H4 (cell line): ENCODE results near the gene AEBP1. TPM values are rescaled to one million over a fixed set of nuclear protein-coding genes. Genes with fewer than 3 reads are reported as not detected.
"Not testable (repeated sequence)": the region's sequence is repeated elsewhere in the genome, so short reads cannot be mapped to it uniquely, and the experiment has no call there.

Source experiments
- DNase-seq: peaks from one replicate; pipeline ENCODE4 v3.0.0-alpha.2; 2015; ENCODE audit warnings: low spot score
- total RNA-seq: library from RNA; depleted of rRNA; stranded (reverse); fragments of >200 nt; shearing (Covaris generic); gene quantifications from 2 replicates; pipeline ENCODE4 v1.2.3, GENCODE V29; 2014

The AEBP1 gene
- total RNA-seq, 1 experiment from 2014 or later = 0.06 TPM

DNA sequence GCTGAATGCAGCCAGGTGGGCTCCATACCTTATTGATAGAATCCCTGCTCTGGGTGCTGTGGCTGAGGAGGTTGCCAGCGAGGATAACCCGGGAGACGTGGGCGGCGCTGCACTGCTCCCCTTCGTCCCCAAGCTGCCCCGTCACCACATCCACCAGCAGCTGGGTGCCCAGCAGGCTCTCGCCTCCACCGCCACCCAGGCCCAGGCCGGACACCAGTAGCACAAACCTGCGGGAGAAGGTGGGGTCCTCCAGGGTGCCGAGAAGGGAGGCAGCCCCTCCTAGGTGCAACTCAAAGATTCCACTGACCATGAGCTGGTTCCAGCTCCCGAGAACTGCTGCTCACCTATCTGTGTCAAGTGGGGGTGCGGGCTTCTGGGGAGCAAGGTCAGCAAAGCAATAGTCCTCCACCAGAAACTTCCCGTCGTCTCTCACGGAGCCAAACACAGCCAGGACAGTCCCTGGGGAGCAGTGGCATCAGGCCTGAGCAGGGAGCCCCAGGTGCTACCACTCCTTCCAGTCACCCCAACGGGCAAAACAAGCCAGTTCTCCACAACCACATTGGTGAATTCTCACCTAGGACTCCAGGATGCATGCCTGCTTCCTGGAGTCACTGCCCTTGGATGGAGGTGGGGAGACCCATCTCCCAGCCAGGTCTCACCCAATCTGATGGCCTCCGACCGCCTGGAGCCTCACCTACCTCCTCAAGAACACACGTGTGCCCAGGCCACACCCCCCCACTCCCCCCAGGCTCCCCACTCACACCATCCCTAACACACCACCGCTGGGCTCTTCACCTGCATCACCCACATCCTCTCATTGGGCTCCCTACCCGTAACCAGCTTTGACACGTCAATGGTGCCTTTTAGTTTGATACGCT, 12.9 kb downstream of the AEBP1 start:
- no peak for DNase-seq

DNA sequence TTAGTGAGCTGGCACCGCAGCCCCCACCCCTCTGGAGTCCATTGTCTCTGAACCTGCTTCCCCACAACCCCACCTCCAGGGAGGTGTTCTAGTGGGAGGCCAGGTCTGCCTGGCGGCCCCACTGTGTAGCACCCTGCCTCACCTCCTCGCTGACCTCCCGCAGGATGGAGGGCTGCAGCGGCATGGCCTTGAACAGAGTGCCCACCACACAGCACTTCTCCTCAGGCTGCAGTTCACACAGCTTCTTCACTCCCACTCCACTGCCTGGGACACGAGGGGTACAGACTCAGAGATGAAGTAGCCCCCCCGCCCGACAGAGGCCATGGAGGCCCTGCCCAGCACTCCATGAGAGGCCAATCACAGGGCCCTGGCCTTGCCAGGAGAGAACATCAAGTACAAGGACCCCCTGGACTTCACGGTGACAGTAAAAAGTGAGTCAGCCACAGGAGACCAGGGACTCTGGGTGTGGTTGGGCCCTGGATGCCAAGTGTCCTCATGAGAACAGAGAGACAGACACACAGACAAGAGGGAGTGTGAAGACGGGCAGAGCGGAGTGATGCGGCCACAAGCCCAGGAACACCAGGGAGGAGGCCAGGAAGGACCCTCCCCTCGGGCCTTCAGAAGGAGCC, 13.8 kb downstream of the AEBP1 start:
- no peak for DNase-seq

DNA sequence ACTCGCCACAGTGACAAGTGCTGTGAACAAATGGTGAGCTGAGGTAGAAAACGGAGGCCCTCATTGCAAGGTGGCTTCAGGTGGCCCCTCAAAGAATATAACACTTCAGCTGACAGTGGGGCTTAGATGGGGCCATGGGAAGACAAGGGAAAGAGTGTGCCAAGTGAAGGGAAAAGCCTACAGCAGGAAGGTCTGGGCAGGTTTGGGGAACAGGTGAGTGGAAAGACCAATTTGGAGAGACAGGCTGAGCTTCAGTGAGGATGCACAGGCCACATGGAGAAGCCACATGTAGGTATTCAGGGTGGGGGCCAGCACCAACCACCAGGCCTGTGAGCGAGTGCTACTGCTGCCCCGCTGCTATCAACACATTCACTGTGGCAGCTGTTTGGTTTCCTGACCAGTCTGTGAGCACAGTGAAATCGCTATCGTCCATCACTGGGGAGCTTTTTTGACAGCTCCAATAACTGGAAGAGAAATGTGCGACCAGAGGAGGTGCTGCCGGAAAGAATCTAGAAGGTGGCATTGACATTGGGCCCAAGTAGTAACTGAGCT, 15.8 kb downstream of the AEBP1 start:
- DNase-seq = no peak

DNA sequence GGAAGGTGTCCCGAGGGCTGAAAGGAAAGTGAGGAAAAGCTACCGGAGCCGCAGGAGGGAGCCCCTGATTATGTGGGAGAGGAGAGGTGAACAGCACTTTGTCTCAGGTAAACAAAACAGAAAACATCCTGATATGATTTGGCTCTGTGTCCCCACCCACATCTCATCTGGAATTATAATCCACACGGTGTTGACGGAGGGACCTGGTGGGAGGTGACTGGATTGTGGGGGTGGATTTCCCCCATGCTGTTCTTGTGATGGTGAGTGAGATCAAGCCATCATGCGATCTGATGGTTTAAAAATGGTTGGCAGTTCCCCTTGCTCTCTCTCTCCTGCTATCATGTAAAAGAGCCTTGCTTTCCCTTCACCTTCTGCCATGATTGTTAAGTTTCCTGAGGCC, 16.2 kb downstream of the AEBP1 start:
- no peak for DNase-seq

DNA sequence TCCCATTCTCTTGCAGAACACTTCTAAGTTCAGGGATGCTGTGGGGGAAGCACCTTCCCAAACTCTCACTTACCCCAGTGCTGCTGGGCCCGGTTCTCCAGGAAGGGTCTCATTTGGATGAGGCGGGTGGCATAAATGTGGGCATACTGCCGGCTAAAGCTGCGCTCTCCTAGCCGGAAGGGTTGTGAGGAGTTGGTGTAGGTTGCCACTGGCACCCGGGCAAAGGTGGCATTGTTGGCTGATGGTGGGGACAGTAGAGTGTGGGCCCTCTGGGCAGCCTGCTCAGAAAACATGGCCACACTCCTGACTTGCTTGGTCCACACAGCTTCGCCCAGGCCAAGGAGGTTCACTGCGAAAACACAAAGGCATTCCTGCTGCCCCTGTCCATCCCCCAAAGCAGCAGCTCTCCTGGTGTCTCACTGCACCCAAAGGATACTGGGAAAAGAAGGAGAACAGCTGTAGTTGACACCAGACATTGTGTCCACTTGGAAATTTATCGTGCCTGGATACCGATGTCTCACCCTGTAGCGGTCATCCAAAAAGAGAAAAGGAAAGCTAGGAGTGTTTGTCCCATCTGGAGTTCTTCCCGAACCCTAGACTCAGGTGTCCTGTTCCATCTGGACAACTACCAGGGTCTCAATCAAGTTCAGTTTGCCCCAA, 17.7 kb downstream of the AEBP1 start:
- DNase-seq = no peak

DNA sequence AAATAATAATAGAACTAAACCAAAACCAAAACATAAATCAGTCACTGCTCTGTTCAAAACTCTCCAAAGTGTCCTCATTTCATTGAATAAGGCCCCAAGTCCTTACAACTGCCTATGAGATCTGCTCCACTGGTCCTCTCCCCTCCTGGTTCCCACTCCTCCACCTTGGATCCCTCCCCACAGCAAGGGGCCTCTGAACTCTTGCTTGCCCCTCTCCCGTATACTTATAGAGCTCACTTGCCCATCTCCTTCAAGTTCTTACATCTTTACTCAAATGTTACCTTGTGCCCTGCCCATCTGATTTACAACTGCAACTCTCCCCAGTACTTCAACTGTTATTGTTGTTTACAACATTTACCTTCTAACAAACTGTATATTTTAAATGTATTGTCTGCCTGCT, 18.4 kb downstream of the AEBP1 start:
- DNase-seq = no peak

DNA sequence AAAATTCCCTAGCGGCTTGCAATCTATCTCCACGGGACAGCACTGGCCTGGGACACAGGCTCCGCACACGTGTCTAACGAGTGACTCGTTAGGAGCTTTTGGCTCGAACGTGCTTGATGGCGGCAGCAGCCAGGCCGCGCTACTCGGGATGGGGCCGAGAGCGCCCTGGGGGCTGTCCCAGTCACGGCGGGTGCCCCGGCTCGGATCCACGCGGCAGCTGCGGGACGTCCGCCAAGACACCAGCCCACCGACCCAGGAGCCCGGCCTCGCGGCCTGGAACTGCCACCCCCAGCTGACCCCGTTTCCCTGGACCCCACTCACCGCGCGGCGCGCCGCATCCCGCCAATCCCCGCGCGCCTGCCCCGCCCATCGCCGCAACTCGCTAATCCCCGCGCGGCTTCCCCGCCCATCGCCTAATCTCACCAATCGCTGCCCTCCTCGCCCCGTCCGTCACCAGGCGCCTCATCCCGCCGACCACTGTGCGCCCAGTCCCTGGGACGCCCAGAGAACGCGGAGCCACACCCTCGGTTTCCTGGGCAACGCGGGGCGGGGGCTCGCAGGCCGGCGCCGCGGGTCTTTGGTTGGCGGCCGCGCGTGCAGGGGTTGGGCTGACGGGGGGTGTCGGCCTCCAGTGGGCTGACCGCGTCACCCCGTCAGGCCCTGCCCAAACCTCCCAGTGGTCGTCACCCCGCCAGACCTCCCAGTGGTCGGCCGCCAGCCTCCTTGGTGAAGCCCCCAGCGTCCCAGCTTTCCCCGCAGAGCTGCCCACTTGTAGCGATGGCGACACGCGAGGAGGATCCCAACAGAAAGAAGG, 19.3 kb downstream of the AEBP1 start, which contains the start of gene POLD2:
Gene POLD2, minus strand, starts transcription at position 359 of the 814 bp plus-strand sequence. CDS start 1,495 bp downstream, outside the sequence.
- peak; percentile 99 for DNase-seq

DNA sequence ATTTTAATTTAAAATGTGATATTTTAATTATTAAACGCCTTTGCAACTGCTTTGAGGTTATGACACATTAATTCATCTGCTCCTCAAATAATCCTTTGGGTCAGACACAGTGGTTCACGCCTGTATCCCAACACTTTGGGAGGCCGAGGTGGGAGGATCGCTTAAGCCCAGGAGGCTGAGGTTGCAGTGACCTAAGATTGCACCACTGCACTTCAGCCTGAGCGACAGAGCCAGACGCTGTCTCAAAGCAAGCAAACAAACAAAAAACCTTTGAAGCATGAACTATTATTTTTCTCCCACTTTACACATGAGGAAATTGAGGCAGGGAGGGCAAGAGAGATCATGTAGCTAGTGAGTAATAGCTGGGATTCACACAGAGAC, 20.7 kb downstream of the AEBP1 start:
- DNase-seq = no peak

DNA sequence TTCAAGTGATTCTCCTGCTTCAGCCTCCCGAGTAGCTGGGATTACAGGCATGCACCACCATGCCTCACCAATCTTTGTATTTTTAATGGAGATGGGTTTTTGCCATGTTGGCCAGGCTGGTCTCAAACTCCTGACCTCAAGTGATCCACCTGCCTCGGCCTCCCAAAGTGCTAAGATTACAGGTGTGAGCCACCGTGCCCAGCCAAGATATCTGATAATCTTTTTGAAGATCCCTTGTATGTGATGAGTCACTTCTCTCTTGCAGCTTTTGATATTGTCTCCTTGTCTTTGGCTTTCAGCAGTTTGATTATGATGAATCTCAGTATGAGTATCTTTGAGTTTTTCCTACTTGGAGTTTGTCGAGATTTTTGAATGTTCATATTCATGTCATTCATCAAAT, 22.4 kb downstream of the AEBP1 start:
- not testable (repeated sequence) for DNase-seq

DNA sequence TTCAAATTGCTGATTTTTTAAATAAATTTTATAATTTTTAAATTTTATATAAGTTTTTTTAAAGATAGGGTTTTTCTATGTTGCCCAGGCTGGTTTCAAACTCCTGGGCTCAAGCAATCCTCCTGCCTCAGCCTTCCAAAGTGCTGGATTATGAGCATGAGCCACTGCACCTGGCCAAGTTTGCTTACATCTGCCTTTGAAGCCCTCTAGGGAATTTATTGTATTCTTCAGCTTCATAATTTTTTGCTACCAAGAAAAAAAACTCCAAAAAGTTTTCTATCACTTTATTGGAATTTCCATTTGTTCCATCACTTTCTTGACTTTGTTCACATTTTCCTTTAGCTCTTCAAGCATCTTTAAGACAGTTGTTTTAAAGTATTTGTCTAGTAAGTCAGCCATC, 23.0 kb downstream of the AEBP1 start:
- DNase-seq = no peak

DNA sequence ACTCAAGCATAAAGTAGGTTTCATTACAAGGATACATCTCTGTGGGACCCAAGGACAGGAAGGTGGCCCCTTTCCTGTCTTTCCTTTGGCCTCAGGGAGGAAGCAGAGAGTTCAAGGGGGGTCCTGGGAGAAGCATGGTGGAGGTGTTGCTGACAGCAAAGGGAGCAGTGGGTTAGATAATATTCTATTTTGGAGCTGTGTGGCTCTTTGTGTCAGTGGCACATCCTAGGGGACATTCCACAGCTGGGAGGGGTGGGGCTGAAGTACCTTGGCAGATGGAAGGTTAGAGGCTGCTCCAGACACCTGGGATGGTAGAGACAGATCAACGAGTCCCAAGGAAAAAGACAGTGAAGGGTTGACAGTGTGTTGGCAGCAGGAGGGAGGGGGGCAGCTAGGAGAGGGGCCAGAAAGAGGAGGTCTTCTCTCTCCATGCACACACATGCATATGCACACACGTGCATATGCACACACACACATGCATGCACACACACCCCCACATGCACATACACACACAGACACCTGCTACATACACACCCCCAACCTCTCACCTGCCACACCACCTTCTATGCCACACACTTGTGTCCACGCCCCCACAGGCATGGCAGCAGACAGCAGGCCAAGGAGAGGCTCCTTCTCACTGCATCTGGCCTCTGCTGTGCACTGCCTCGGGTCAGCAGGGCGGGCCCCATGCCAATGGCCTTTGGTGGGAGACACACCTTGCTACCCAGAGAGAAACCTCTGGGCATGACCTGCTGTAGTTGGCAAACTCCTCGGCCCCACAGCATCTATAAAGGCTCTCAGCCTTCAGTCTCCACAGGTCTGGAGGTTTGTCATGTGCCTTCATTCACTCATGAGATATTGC, 24.8 kb downstream of the AEBP1 start:
- no peak for DNase-seq

DNA sequence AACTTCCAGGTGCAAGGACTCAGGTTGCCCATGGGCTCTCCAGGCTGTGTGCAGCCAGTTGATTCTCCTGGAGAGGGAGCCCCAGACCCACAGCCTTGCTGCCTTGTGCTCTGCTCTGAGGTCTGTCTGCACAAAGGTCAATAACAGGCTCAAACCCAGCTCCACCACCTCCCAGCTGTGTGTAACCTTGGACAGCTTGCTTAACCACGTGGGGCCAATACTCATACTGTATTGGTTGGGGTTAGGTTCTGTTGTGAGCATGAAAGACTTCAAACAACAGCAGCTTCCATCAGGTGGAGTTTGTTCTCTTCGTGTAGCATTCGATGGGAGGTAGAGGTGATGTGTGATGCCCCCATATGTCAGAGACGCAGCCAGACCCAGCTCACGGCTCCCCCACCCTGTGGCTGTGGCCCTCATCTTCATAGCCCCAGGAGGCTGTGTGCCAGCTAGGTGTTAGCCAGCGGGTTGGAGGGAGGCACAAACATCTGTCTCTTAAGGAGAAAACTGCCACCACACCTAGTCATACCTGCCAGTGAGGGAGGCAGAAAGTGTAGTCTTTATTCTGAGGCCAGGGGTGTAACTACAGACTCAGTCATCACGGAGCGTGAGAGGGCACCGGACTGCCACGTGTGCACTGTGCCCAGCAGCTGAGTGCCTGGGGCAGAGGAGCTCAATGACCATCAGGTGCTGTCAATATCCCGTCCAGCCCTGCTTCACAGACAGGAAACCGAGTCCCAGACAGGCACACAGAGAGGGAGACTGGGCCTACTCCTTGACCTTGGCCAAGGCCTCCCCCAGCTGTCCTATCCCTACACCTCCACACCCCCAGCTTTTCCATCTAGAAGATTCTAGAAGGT, 27.3 kb downstream of the AEBP1 start:
- DNase-seq = peak; percentile 55

DNA sequence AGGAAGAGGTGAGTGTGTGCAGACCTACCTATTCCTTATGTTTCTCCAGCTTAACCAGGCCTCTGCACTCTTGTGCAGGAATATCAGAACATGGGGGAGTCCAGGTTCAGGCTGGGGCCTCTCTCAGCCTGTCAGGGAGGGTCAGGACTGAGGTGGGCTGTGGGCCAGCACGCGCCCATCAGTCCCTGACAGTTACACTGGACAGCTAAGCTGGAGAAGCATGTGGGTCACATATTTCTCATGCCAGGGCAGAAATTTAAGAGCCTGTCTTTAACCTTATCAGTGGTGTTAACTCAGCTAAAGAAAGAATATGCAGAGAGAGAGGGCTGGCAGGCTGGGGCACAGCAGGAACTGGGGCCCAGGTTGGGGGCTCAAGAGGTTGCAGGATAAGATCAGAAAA, 27.9 kb downstream of the AEBP1 start:
- no peak for DNase-seq

DNA sequence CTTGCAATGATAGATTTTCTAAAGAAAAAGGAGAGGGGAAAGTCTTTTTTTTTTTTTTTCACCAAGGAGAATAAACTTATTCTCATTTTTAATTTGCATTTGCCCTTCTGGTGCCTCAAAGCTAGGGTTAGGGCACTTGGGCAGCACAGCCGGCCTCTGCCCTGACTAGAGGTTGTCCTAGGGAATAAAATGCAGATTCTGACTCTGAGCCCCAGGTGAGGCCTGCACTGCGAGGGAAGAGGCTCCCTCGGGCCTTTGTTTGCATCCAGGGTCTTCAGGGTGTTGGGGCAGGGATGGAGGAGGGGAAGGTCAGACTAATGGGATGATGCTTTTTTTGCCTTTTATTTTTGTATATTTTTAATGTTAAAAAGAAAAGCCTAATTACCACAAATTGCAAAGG, 29.1 kb downstream of the AEBP1 start:
- no peak for DNase-seq

DNA sequence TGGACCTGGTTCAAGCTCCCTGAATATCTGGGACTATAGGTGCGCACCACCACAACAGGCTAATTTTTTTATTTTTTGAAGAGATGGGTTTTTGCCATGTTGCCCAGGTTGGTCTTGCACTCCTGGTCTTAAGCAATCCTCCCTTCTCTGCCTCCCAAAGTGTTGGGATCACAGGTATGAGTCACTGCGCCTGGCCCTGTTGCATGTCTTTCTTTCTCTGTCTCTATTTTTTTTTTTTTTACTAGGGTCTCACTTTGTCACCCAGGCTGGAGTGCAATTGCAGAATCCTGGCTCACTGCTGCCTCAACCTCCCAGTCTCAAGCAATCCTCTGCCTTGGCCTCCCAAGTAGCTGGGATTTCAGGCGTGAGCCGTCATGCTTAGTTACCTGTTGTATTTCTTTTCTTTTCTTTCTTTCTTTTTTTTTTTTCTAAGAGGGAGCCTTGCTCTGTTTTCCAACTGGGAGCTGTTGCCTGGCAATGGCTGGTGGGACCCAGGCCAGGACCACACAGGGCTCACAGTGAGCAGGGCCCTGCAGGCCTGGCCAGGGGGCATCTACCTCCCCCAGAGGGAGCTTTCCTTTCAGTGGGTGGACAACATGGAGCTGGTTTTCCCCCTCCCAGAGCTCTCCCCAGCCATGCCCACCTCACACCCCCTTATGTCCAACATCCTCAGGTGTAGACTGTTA, 30.9 kb downstream of the AEBP1 start:
- no peak for DNase-seq

DNA sequence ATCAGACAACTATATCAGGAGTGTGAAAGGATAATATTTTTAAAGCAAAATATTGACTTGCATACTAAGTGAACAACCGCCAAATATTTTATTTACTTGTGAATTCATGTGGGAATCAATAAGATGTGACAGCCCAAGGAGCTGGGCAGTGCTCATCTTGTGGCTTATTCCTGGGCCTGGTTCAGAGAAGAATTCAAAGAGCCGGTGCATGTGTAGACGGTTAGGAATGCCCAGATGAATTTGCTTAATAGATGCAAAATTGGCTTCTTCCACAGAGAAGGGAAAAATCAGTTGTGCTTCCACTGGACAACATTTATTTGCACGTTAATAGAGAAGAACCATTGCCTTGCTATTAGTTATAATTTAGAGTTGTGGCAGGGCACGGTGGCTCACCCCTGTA, 32.6 kb downstream of the AEBP1 start:
- no peak for DNase-seq

DNA sequence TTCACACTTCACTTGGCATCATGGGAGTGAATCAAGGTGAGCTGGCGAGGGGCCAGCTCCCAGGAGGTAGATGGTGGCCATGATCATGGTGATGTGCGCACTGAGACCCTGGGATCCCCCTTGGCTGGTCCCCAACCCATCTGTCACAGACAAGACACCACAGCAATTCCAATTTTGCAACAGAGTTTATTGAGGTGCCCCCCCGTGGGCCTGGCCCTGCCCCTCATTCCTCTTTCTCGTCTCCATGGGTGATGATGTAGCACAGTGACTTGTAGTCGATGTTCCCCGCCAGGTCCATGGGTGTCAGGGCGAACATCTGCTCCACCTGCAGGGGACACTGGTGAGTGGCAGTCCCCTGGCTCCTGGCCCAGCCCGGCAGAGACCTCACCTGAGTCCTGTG, 34.6 kb downstream of the AEBP1 start:
- DNase-seq = no peak

DNA sequence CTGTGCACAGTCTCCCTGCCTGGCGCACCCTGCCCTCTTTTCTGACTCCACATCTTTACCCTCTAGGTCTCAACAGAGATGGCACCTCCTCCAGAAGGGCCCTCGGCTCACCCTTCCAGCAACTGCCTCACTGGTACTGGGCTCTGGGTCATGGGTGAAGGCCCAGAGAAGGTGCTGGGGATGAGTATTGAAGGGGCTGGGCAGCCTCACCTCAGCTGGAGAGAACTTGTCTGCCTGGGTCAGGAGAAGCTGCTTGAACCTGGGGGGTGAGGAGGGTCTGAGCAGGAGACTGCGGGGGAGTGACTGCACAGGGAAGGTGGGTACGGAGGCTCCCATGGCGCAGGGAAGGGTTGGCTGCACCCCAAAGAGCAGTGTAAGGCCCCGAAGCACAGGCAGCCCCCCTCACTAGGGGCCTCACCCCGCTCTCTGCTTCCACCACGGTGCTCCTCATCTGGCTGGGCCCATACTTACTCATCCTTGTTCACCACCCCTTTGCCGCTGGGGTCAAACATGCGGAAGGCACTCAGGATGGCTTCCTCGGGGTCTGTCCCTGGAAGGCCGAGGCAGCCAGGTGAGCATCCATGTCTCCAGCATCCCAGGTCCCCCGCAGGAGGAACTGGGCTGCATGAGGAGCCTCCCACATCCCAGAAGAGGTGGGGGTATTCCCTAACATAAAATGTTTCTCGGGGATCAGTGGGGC, 35.3 kb downstream of the AEBP1 start:
- DNase-seq = no peak
